Activated CD4-positive, alpha-beta memory T cell treated with anti-CD3 and anti-CD28 coated beads, Interleukin-2, amount 10 ng/mL, durations not matched to agents 7 days and 5 days (primary cell): Measurements from ENCODE around the gene EIF2D. TPM values are rescaled to one million over a fixed set of nuclear protein-coding genes. Genes with fewer than 3 reads are reported as not detected.
A peak's percentile ranks its signal among the peaks of the same experiment; 100 is the strongest.

Experiments
- CTCF ChIA-PET: fragments of 350-600 bp; sonication (Branson Sonifier 250); formaldehyde crosslinking; loops from one replicate; lab custom pipeline; 2021; ENCODE audit warnings: antibody characterized with exemption, inconsistent platforms; lab: Charles Lee
- POLR2A ChIA-PET: fragments of 350-600 bp; sonication (Branson Sonifier 250); formaldehyde crosslinking; loops from one replicate; lab custom pipeline; 2021; ENCODE audit warnings: antibody characterized with exemption; lab: Charles Lee
- DNase-seq: peaks from one replicate; pipeline ENCODE4 v3.0.0-alpha.2; 2020
- H3K27ac Mint-ChIP-seq: one replicate; pipeline ENCODE4 v1.8.0; 2021; ENCODE audit warnings: mild to moderate bottlenecking, mixed read lengths
- H3K27me3 Mint-ChIP-seq: one replicate; pipeline ENCODE4 v1.8.0; 2021; ENCODE audit warnings: mixed read lengths
- H3K36me3 Mint-ChIP-seq: one replicate; pipeline ENCODE4 v1.8.0; 2021; ENCODE audit warnings: low read depth, mixed read lengths
- H3K4me1 Mint-ChIP-seq: one replicate; pipeline ENCODE4 v1.8.0; 2021; ENCODE audit warnings: mixed read lengths
- H3K4me3 Mint-ChIP-seq: one replicate; pipeline ENCODE4 v1.8.0; 2021; ENCODE audit warnings: mild to moderate bottlenecking, mixed read lengths
- H3K9me3 Mint-ChIP-seq: one replicate; pipeline ENCODE4 v1.8.0; 2021; ENCODE audit warnings: mixed read lengths
- total RNA-seq, 2 experiments: library from RNA; stranded (reverse); gene quantifications; one replicate each; pipeline ENCODE4 v1.2.3, GENCODE V29; 2021

The EIF2D gene
- total RNA-seq, 2 experiments from 2014 or later = 42.2 to 43.1 TPM

GRCh38 chr1:206595581-206596318 is 16.5 kb downstream of the EIF2D start:
- ChIA-PET POLR2A (interaction anchor here (2.8 kb wide), 1 partner anchor 40 kb away, joined by 8 read pairs; no protein-coding TSS in a partner anchor), CTCF (interaction anchor here (1.0 to 1.6 kb wide), 2 partner anchors 53 to 68 kb away, joined by 5 read pairs; no protein-coding TSS in a partner anchor)
- no peak overlapping the region for H3K27ac Mint-ChIP-seq
- H3K9me3 Mint-ChIP-seq = no peaks in the 10 kb centered on the region
- H3K27me3 Mint-ChIP-seq = no peaks in the 10 kb centered on the region
- DNase-seq = no peak
- peaks cover 18% of the 10 kb centered on the region for H3K4me1 Mint-ChIP-seq
- peaks cover 70% of the 10 kb centered on the region for H3K36me3 Mint-ChIP-seq
- no peak overlapping the region for H3K4me3 Mint-ChIP-seq

GRCh38 chr1:206593351-206593925 is 18.8 kb downstream of the EIF2D start:
- Mint-ChIP-seq H3K4me1 (peaks cover 41% of the 10 kb centered on the region), H3K27me3 (no peaks in the 10 kb centered on the region), H3K4me3 (no peak overlapping the region), H3K27ac (no peak overlapping the region), H3K9me3 (no peaks in the 10 kb centered on the region), H3K36me3 (peaks cover 72% of the 10 kb centered on the region)
- no peak for DNase-seq
- CTCF ChIA-PET = interaction anchor here (1.4 to 3.3 kb wide), 7 partner anchors 13 to 71 kb away, joined by 4 to 21 read pairs (median 10); partner anchors contain the start of gene EIF2D
- POLR2A ChIA-PET = interaction anchor here (1.3 to 2.8 kb wide), 5 partner anchors 12 to 93 kb away, joined by 3 to 9 read pairs (median 6); no protein-coding TSS in a partner anchor

GRCh38 chr1:206591696-206592095 is 20.6 kb downstream of the EIF2D start:
- no peak for DNase-seq
- POLR2A ChIA-PET = interaction anchor here (0.8 to 2.4 kb wide), 15 partner anchors 11 to 122 kb away, joined by 3 to 9 read pairs (median 4); partner anchors contain the start of genes DYRK3 and EIF2D
- Mint-ChIP-seq H3K9me3 (no peaks in the 10 kb centered on the region), H3K4me1 (peaks cover 58% of the 10 kb centered on the region), H3K27ac (peak overlapping the region; percentile 98), H3K27me3 (no peaks in the 10 kb centered on the region), H3K4me3 (no peak overlapping the region), H3K36me3 (peaks cover 79% of the 10 kb centered on the region)
- CTCF ChIA-PET = interaction anchor here (0.6 to 3.0 kb wide), 16 partner anchors 8 to 112 kb away, joined by 3 to 21 read pairs (median 5); partner anchors contain the start of genes DYRK3 and EIF2D

GRCh38 chr1:206591226-206591625 is 21.0 kb downstream of the EIF2D start:
- H3K36me3 Mint-ChIP-seq = peaks cover 82% of the 10 kb centered on the region
- ChIA-PET CTCF (interaction anchor here (0.6 to 3.0 kb wide), 15 partner anchors 8 to 112 kb away, joined by 3 to 21 read pairs (median 5); partner anchors contain the start of genes DYRK3 and EIF2D), POLR2A (interaction anchor here (0.8 to 2.4 kb wide), 14 partner anchors 10 to 122 kb away, joined by 3 to 9 read pairs (median 4); partner anchors contain the start of genes DYRK3 and EIF2D)
- H3K4me3 Mint-ChIP-seq = peak overlapping the region; percentile 43
- no peak for DNase-seq
- H3K9me3 Mint-ChIP-seq = no peaks in the 10 kb centered on the region
- peak overlapping the region; percentile 98 for H3K27ac Mint-ChIP-seq
- H3K27me3 Mint-ChIP-seq = no peaks in the 10 kb centered on the region
- peaks cover 61% of the 10 kb centered on the region for H3K4me1 Mint-ChIP-seq

GRCh38 chr1:206590025-206590758 is 22.1 kb downstream of the EIF2D start:
- peak overlapping the region; percentile 55 for H3K4me3 Mint-ChIP-seq
- H3K9me3 Mint-ChIP-seq = no peaks in the 10 kb centered on the region
- H3K27me3 Mint-ChIP-seq = no peaks in the 10 kb centered on the region
- POLR2A ChIA-PET = interaction anchor here (1.3 to 28.4 kb wide), 5 partner anchors 15 to 36 kb away, joined by 3 to 1193 read pairs (median 6); partner anchors contain the start of gene EIF2D
- H3K4me1 Mint-ChIP-seq = peaks cover 68% of the 10 kb centered on the region
- H3K36me3 Mint-ChIP-seq = peaks cover 83% of the 10 kb centered on the region
- CTCF ChIA-PET = interaction anchor here (1.2 to 3.0 kb wide), 6 partner anchors 10 to 46 kb away, joined by 5 to 17 read pairs (median 7); partner anchors contain the start of genes DYRK3 and EIF2D
- DNase-seq = peak; percentile 80
- peak overlapping the region; percentile 98 for H3K27ac Mint-ChIP-seq

- H3K27ac Mint-ChIP-seq = peak overlapping the region; percentile 98
- H3K27me3 Mint-ChIP-seq = no peaks in the 10 kb centered on the region
- DNase-seq = no peak
- POLR2A ChIA-PET = interaction anchor here (1.0 to 28.4 kb wide), 4 partner anchors 11 to 42 kb away, joined by 3 to 1193 read pairs (median 8); no protein-coding TSS in a partner anchor
- peaks cover 74% of the 10 kb centered on the region for H3K4me1 Mint-ChIP-seq
- H3K9me3 Mint-ChIP-seq = no peaks in the 10 kb centered on the region
- H3K4me3 Mint-ChIP-seq = no peak overlapping the region
- peaks cover 86% of the 10 kb centered on the region for H3K36me3 Mint-ChIP-seq
- CTCF ChIA-PET = interaction anchor here (1.0 to 1.8 kb wide), 5 partner anchors 9 to 75 kb away, joined by 3 to 6 read pairs (median 6); no protein-coding TSS in a partner anchor
Observed at GRCh38 chr1:206589206-206589605, 23.1 kb downstream of the EIF2D start.

GRCh38 chr1:206588492-206588891 is 23.8 kb downstream of the EIF2D start:
- POLR2A ChIA-PET = interaction anchor here (1.0 to 28.4 kb wide), 7 partner anchors 9 to 47 kb away, joined by 3 to 1193 read pairs (median 4); partner anchors contain the start of gene DYRK3
- Mint-ChIP-seq H3K4me3 (no peak overlapping the region), H3K27me3 (no peaks in the 10 kb centered on the region), H3K36me3 (peaks cover 88% of the 10 kb centered on the region), H3K9me3 (no peaks in the 10 kb centered on the region), H3K27ac (peak overlapping the region; percentile 98), H3K4me1 (peaks cover 82% of the 10 kb centered on the region)
- CTCF ChIA-PET = interaction anchor here (1.0 to 2.1 kb wide), 7 partner anchors 8 to 76 kb away, joined by 3 to 23 read pairs (median 6); partner anchors contain the start of gene DYRK3
- DNase-seq = no peak

GRCh38 chr1:206587904-206588303 is 24.4 kb downstream of the EIF2D start:
- H3K4me3 Mint-ChIP-seq = no peak overlapping the region
- DNase-seq = no peak
- peaks cover 87% of the 10 kb centered on the region for H3K4me1 Mint-ChIP-seq
- POLR2A ChIA-PET = interaction anchor here (1.0 to 28.4 kb wide), 6 partner anchors 8 to 48 kb away, joined by 3 to 1193 read pairs (median 4); partner anchors contain the start of gene DYRK3
- CTCF ChIA-PET = interaction anchor here (0.9 to 2.1 kb wide), 7 partner anchors 8 to 98 kb away, joined by 4 to 23 read pairs (median 5); partner anchors contain the start of gene DYRK3
- H3K27ac Mint-ChIP-seq = peak overlapping the region; percentile 98
- H3K36me3 Mint-ChIP-seq = peaks cover 90% of the 10 kb centered on the region
- no peaks in the 10 kb centered on the region for H3K9me3 Mint-ChIP-seq
- no peaks in the 10 kb centered on the region for H3K27me3 Mint-ChIP-seq

- Mint-ChIP-seq H3K9me3 (no peaks in the 10 kb centered on the region), H3K4me3 (no peak overlapping the region), H3K36me3 (peaks cover 90% of the 10 kb centered on the region), H3K27me3 (no peaks in the 10 kb centered on the region), H3K4me1 (peaks cover 90% of the 10 kb centered on the region), H3K27ac (peak overlapping the region; percentile 56)
- CTCF ChIA-PET = interaction anchor here (0.9 to 15.1 kb wide), 9 partner anchors 11 to 108 kb away, joined by 4 to 524 read pairs (median 8); partner anchors contain the start of genes DYRK3 and EIF2D
- no peak for DNase-seq
- POLR2A ChIA-PET = interaction anchor here (1.5 to 28.4 kb wide), 3 partner anchors 11 to 42 kb away, joined by 3 to 1193 read pairs (median 13); no protein-coding TSS in a partner anchor
Observed at GRCh38 chr1:206586501-206587445, 25.5 kb downstream of the EIF2D start.

- POLR2A ChIA-PET = interaction anchor here (1.5 to 28.4 kb wide), 6 partner anchors 9 to 78 kb away, joined by 3 to 1193 read pairs (median 8); partner anchors contain the start of genes EIF2D and RASSF5
Observed at GRCh38 chr1:206584683-206585082, 27.6 kb downstream of the EIF2D start.

More at GRCh38 chr1:206584683-206585082, 27.6 kb downstream of the EIF2D start:
- CTCF ChIA-PET = interaction anchor here (0.7 to 15.1 kb wide), 10 partner anchors 9 to 123 kb away, joined by 3 to 524 read pairs (median 10); partner anchors contain the start of genes EIF2D and IKBKE
- H3K4me3 Mint-ChIP-seq = no peak overlapping the region
- H3K9me3 Mint-ChIP-seq = no peaks in the 10 kb centered on the region
- H3K27ac Mint-ChIP-seq = peak overlapping the region; percentile 58
- DNase-seq = no peak
- H3K4me1 Mint-ChIP-seq = peaks cover 91% of the 10 kb centered on the region
- no peaks in the 10 kb centered on the region for H3K27me3 Mint-ChIP-seq
- H3K36me3 Mint-ChIP-seq = peaks cover 94% of the 10 kb centered on the region
